IMR-90 (cell line): ENCODE results near the gene ZNF318.
"Not testable (repeated sequence)": the region's sequence is repeated elsewhere in the genome, so short reads cannot be mapped to it uniquely, and the experiment has no call there.

Experiments
- CTCF ChIP-seq: conservative IDR thresholded peaks from 2 replicates; pipeline ENCODE4 v1.5.1; 2012; ENCODE audit warnings: mild to moderate bottlenecking, low read depth, low read length, improper control_type of control experiment
- ELK1 ChIP-seq: fragments of 150-350 bp; IDR thresholded peaks from 2 replicates; pipeline ENCODE4 v1.6.1; 2016; ENCODE audit warnings: low read depth, mild to moderate bottlenecking, low read length, moderate library complexity, borderline replicate concordance
- MAZ ChIP-seq: IDR thresholded peaks from 2 replicates; pipeline ENCODE4 v1.6.1; 2012; ENCODE audit warnings: low read depth, mild to moderate bottlenecking, low read length, improper control_type of control experiment, moderate library complexity, borderline replicate concordance
- POLR2A ChIP-seq: IDR thresholded peaks from 2 replicates; pipeline ENCODE4 v1.6.1; 2012; ENCODE audit warnings: mild to moderate bottlenecking, low read depth, low read length
- RAD21 ChIP-seq: IDR thresholded peaks from 2 replicates; pipeline ENCODE4 v1.6.1; 2012; ENCODE audit warnings: low read length, improper control_type of control experiment
- USF2 ChIP-seq: fragments of 150-350 bp; IDR thresholded peaks from 2 replicates; pipeline ENCODE4 v1.6.1; 2017; ENCODE audit warnings: mild to moderate bottlenecking, antibody characterized with exemption, low read length, low read depth

GRCh38 chr6:43380858-43381257, 11.4 kb upstream of the ZNF318 start:
- not testable (repeated sequence) for TF ChIP-seq USF2, CTCF, POLR2A, RAD21, MAZ, ELK1
